ENCODE measurements around the gene RAP2C. TPM values are rescaled to one million over a fixed set of nuclear protein-coding genes. Genes with fewer than 3 reads are reported as not detected.

Gene RAP2C
- 10 to 100 TPM; 12.0 to 13.9 (median 13.3) TPM for total RNA-seq

DNA sequence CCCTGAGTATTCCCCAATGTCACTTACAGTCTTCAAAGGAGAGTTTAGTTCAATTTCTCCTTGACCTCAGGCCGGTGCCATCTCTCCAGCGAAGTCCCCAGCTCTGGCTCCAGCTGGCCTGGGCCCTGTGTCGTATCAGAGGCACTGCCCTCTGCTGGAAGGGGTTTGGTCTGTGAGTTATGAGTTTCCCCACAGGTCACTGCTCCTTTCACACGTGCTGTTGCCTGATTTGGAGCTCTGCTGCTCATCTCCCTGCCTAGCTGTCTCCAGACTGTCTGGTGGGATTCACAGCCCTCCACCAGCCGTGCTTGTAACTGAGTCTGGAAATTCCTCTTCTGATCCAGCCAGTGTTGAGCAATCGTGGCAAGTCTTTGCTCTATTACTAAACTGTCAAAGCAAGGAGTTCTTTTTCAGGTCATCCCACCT lies at the start of gene RAP2C:
Gene RAP2C, minus strand, starts transcription at position 105 of the 426 bp plus-strand sequence. CDS start 2,179 bp downstream, outside the sequence.
- Histone ChIP-seq H3K9me3 (no peaks in the 10 kb centered on the region), H3K27ac (replicated peaks in 1 of 4) (peak within 1 kb of the TSS; percentile 93 to 97 (median 96)), H3K36me3 (no peaks in the 10 kb centered on the region), H3K4me3 (peak within 1 kb of the TSS; percentile 71 to 78 (median 76)), H3K27me3 (no peaks in the 10 kb centered on the region), H3K4me1 (peaks cover 2 to 33% (median 24%) of the 10 kb centered on the region in 4 donors)
- 10% methylated on average over 6 of the region's 6 CpGs for WGBS
- intact Hi-C loops (cut with DNase I): loop anchor here (5.0 kb wide), 1 partner anchor 127 kb away; no protein-coding TSS in a partner anchor
- peak; percentile 91 for DNase-seq (ENCODE audit: extremely low spot score)
- TF ChIP-seq POLR2A (IDR thresholded peaks at IDR 0.05; ENCODE audit: low read depth) (no peak), CTCF (IDR thresholded peaks at IDR 0.05) (peak; percentile 44 to 53 (median 46)), POLR2AphosphoS5 (IDR thresholded peaks at IDR 0.05) (peak; percentile 75 to 79), EP300 (IDR thresholded peaks at IDR 0.05) (no peak)

DNA sequence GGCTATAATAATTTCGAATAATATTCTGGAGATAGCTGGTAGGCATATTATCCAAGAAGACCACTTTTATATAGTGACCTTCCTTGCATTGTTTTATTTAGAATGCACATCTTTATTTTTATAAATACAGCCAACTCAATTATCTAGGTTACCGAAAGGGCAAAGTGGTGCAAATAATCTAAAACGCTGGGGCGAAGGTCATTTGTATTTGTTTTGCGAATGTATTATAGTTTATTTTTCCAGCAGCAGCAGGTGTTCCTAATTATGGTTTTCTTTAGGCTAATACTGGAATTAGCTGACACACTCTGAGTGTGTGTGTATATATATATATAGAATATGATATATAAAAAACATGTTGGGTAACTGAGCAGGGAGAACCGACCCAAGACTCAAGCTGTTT lies 48.1 kb upstream of the RAP2C start:
- DNase-seq (ENCODE audit: extremely low spot score): no peak
- H3K4me3 ChIP-seq: no peak overlapping the region
- intact Hi-C loops (cut with DNase I): no loop called here
- no peaks in the 10 kb centered on the region for H3K9me3 ChIP-seq
- H3K4me1 ChIP-seq: peaks cover 0 to 13% (median 8%) of the 10 kb centered on the region in 4 donors
- no peaks in the 10 kb centered on the region for H3K27me3 ChIP-seq
- TF ChIP-seq POLR2AphosphoS5 (IDR thresholded peaks at IDR 0.05): no peak
- TF ChIP-seq CTCF (IDR thresholded peaks at IDR 0.05): no peak
- TF ChIP-seq EP300 (IDR thresholded peaks at IDR 0.05): no peak
- TF ChIP-seq POLR2A (IDR thresholded peaks at IDR 0.05; ENCODE audit: low read depth): no peak
- no peaks in the 10 kb centered on the region for H3K36me3 ChIP-seq
- no peak overlapping the region for H3K27ac ChIP-seq (replicated peaks in 1 of 4)
- WGBS: 81% methylated on average over 6 of the region's 6 CpGs

DNA sequence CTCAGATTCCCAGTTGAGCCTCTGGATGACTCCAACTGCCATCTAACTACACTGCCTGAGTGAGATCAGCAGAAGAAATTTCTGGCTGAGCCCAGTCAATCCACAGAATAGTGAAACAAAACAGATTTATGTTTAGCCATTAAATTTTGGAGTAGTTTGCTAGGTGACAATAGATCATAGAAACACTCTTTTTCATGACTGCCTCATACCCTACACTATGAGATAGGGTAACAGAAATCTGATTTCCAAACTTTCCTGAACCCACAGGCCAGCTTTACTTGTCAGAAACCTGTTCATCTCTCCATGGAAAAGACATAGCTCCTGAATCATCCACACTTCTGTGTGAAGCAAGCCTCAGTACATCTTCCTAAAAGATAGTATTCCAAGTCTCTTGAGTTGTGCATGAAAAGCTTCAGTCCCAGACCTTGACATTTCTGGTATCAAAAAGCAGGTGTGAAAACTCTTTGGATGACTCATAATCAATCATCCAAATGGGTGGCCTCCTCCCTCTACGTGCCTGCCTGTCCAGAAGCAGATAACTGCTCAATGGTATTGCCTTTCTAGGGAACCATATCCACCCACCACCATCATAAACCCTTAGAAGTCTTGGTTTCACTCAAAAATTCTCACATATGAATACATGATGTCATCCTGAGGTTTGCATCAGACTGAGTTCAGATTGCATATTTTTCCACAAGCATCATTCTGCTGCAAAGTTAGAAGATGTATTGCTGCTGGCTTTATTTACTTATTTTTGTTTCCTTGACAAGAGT lies 47.5 kb upstream of the RAP2C start:
- Histone ChIP-seq H3K27ac (replicated peaks in 1 of 4) (no peak overlapping the region), H3K36me3 (no peaks in the 10 kb centered on the region), H3K4me1 (peaks cover 0 to 13% (median 8%) of the 10 kb centered on the region in 4 donors), H3K4me3 (no peak overlapping the region), H3K9me3 (no peaks in the 10 kb centered on the region), H3K27me3 (no peaks in the 10 kb centered on the region)
- TF ChIP-seq EP300 (IDR thresholded peaks at IDR 0.05) (no peak), CTCF (IDR thresholded peaks at IDR 0.05) (no peak), POLR2A (IDR thresholded peaks at IDR 0.05; ENCODE audit: low read depth) (no peak)
- DNase-seq (ENCODE audit: extremely low spot score): no peak
- intact Hi-C loops (cut with DNase I): no loop called here
- WGBS: 22% methylated on average over 1 of the region's 1 CpG

GRCh38 chrX:132263127-132263526 lies 43.9 kb upstream of the RAP2C start:
- intact Hi-C loops (cut with DNase I): no loop called here
- Histone ChIP-seq H3K4me3 (no peak overlapping the region), H3K9me3 (no peaks in the 10 kb centered on the region), H3K27ac (replicated peaks in 1 of 4) (no peak overlapping the region), H3K27me3 (no peaks in the 10 kb centered on the region), H3K4me1 (no peaks in the 10 kb centered on the region), H3K36me3 (no peaks in the 10 kb centered on the region)
- DNase-seq (ENCODE audit: extremely low spot score): no peak
- WGBS: 80% methylated on average over 3 of the region's 3 CpGs
- TF ChIP-seq CTCF (IDR thresholded peaks at IDR 0.05) (no peak), POLR2AphosphoS5 (IDR thresholded peaks at IDR 0.05) (no peak), POLR2A (IDR thresholded peaks at IDR 0.05; ENCODE audit: low read depth) (no peak), EP300 (IDR thresholded peaks at IDR 0.05) (no peak)
